Panc1 (cell line): ENCODE results near the gene RRP36. TPM values are rescaled to one million over a fixed set of nuclear protein-coding genes. Genes with fewer than 3 reads are reported as not detected.

ENCODE experiments used
- ATAC-seq: fragments of 200-7000 bp; cut with Tn5 transposase; 2 replicates; pipeline ENCODE4 v1.9.1; 2020; ENCODE audit warnings: mild to moderate bottlenecking, moderate library complexity
- BruUV-seq: library from RNA; stranded (reverse); fragments of 400-500 nt; replicated peaks from 2 replicates; lab custom pipeline; 2021; lab: Mats Ljungman, UMichigan
- CTCF ChIA-PET: fragments of 300-600 bp; sonication (Branson Sonifier 250); formaldehyde crosslinking; loops from one replicate; lab custom pipeline; 2022; ENCODE audit warnings: antibody characterized with exemption; lab: Charles Lee
- POLR2A ChIA-PET: fragments of 300-600 bp; sonication (Branson Sonifier 250); formaldehyde crosslinking; loops from one replicate; lab custom pipeline; 2022; ENCODE audit warnings: antibody characterized with exemption; lab: Charles Lee
- DNase-seq: peaks from one replicate; pipeline ENCODE4 v3.0.0-alpha.2; 2010; ENCODE audit warnings: low read depth, low spot score
- H3K27ac ChIP-seq: 2 replicates; pipeline ENCODE4 v1.5.1; 2011; ENCODE audit warnings: mild to moderate bottlenecking, low read length, inconsistent platforms
- H3K27me3 ChIP-seq: fragments of 200-500 bp; sonication (Bioruptor generic); 2 replicates; pipeline ENCODE4 v1.6.0; 2014; ENCODE audit warnings: low read length, inconsistent platforms; ENCODE audit not compliant: control insufficient read depth, insufficient read depth
- H3K36me3 ChIP-seq: fragments of 200-500 bp; sonication (Bioruptor generic); 2 replicates; pipeline ENCODE4 v1.5.1; 2014; ENCODE audit warnings: inconsistent platforms, mild to moderate bottlenecking, low read length, moderate library complexity; ENCODE audit not compliant: control insufficient read depth, insufficient read depth
- H3K4me1 ChIP-seq: 2 replicates; pipeline ENCODE4 v1.5.1; 2011; ENCODE audit warnings: inconsistent platforms, mild to moderate bottlenecking, low read length, moderate library complexity; ENCODE audit not compliant: control insufficient read depth, insufficient read depth
- H3K4me3 ChIP-seq, 2 experiments: 2 replicates each; pipeline ENCODE4 v1.5.1; 2011 to 2012; ENCODE audit warnings: low read depth in 2 of 2, low read length in 2 of 2, mild to moderate bottlenecking in 2 of 2, inconsistent platforms in 1 of 2, moderate library complexity in 1 of 2
- H3K9me3 ChIP-seq: fragments of 200-500 bp; sonication (Bioruptor generic); 2 replicates; pipeline ENCODE4 v1.5.1; 2014; ENCODE audit warnings: low read depth, mild to moderate bottlenecking, inconsistent platforms, low read length, moderate library complexity; ENCODE audit not compliant: control insufficient read depth, insufficient read depth
- POLR2AphosphoS5 ChIP-seq: IDR thresholded peaks from 2 replicates; pipeline ENCODE4 v1.6.1; 2012; ENCODE audit warnings: mild to moderate bottlenecking, low read depth, low read length, moderate library complexity
- SIN3A ChIP-seq: IDR thresholded peaks from 2 replicates; pipeline ENCODE4 v1.6.1; 2012; ENCODE audit warnings: low read depth, mild to moderate bottlenecking, low read length, moderate library complexity, borderline replicate concordance; ENCODE audit not compliant: insufficient read depth
- TCF7L2 ChIP-seq: IDR thresholded peaks from 2 replicates; pipeline ENCODE4 v1.6.1; 2011; ENCODE audit warnings: mild to moderate bottlenecking, low read depth, low read length, inconsistent platforms
- in situ Hi-C: cut with HindIII; loops from 2 replicates; pipeline ENCODE4 v1.10.0; 2016; ENCODE audit warnings: low sequenced_read_pairs, low pct_unique_long_range_greater_than_20kb
- intact Hi-C: fragments of 100-400 bp; cut with micrococcal nuclease; formaldehyde crosslinking; loops from one replicate; pipeline ENCODE4 v1.10.0; 2022; ENCODE audit not compliant: unreplicated experiment
- total RNA-seq: library from RNA; stranded (reverse); gene quantifications from one replicate; pipeline ENCODE4 v1.2.1, GENCODE V29; 2021; ENCODE audit not compliant: unreplicated experiment
- TF ChIP-seq, protein P1 (sequence below), 2 experiments: IDR thresholded peaks; 2 replicates each; pipeline ENCODE4 v1.6.1; 2011 to 2012; ENCODE audit warnings: low read depth in 2 of 2, control low read depth in 1 of 2, low read length in 1 of 2, mild to moderate bottlenecking in 1 of 2, moderate library complexity in 1 of 2; ENCODE audit not compliant: insufficient read depth in 1 of 2
- TF ChIP-seq, protein P2 (sequence below): fragments of 450-650 bp; IDR thresholded peaks from 2 replicates; pipeline ENCODE4 v1.5.1; 2017; ENCODE audit warnings: mild to moderate bottlenecking

RRP36 gene
- total RNA-seq, 1 experiment from 2014 or later = 106 TPM

- peaks cover 3% of the 10 kb centered on the region for H3K36me3 ChIP-seq
- no peak for DNase-seq
- TF ChIP-seq SIN3A (no peak), POLR2AphosphoS5 (no peak), TCF7L2 (no peak)
- TF ChIP-seq, protein P1, sequence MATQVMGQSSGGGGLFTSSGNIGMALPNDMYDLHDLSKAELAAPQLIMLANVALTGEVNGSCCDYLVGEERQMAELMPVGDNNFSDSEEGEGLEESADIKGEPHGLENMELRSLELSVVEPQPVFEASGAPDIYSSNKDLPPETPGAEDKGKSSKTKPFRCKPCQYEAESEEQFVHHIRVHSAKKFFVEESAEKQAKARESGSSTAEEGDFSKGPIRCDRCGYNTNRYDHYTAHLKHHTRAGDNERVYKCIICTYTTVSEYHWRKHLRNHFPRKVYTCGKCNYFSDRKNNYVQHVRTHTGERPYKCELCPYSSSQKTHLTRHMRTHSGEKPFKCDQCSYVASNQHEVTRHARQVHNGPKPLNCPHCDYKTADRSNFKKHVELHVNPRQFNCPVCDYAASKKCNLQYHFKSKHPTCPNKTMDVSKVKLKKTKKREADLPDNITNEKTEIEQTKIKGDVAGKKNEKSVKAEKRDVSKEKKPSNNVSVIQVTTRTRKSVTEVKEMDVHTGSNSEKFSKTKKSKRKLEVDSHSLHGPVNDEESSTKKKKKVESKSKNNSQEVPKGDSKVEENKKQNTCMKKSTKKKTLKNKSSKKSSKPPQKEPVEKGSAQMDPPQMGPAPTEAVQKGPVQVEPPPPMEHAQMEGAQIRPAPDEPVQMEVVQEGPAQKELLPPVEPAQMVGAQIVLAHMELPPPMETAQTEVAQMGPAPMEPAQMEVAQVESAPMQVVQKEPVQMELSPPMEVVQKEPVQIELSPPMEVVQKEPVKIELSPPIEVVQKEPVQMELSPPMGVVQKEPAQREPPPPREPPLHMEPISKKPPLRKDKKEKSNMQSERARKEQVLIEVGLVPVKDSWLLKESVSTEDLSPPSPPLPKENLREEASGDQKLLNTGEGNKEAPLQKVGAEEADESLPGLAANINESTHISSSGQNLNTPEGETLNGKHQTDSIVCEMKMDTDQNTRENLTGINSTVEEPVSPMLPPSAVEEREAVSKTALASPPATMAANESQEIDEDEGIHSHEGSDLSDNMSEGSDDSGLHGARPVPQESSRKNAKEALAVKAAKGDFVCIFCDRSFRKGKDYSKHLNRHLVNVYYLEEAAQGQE (IDR thresholded peaks at IDR 0.05; ENCODE audit: insufficient read depth in 1 of 2, low read depth in 2 of 2, low read length in 1 of 2) = no peak
- TF ChIP-seq, protein P2, sequence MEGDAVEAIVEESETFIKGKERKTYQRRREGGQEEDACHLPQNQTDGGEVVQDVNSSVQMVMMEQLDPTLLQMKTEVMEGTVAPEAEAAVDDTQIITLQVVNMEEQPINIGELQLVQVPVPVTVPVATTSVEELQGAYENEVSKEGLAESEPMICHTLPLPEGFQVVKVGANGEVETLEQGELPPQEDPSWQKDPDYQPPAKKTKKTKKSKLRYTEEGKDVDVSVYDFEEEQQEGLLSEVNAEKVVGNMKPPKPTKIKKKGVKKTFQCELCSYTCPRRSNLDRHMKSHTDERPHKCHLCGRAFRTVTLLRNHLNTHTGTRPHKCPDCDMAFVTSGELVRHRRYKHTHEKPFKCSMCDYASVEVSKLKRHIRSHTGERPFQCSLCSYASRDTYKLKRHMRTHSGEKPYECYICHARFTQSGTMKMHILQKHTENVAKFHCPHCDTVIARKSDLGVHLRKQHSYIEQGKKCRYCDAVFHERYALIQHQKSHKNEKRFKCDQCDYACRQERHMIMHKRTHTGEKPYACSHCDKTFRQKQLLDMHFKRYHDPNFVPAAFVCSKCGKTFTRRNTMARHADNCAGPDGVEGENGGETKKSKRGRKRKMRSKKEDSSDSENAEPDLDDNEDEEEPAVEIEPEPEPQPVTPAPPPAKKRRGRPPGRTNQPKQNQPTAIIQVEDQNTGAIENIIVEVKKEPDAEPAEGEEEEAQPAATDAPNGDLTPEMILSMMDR = no peak
- no peak for ATAC-seq
- BruUV-seq = no TSS peak
- H3K9me3 ChIP-seq = no peaks in the 10 kb centered on the region
- intact Hi-C loops = no loop called here
- in situ Hi-C loops = no loop called here
- H3K27me3 ChIP-seq = no peaks in the 10 kb centered on the region
- no peak overlapping the region for H3K4me3 ChIP-seq
- peaks cover 6% of the 10 kb centered on the region; the same call in 1 of the 2 replicates for H3K4me1 ChIP-seq
- no peak overlapping the region for H3K27ac ChIP-seq
- CTCF ChIA-PET = no interaction called here
- POLR2A ChIA-PET = interaction anchor here (0.6 to 1.1 kb wide), 3 partner anchors 10 to 25 kb away, joined by 3 to 19 read pairs (median 3); partner anchors contain the start of gene MEA1
Measured at GRCh38 chr6:42987533-42988451, 33.6 kb upstream of the RRP36 start.

DNA sequence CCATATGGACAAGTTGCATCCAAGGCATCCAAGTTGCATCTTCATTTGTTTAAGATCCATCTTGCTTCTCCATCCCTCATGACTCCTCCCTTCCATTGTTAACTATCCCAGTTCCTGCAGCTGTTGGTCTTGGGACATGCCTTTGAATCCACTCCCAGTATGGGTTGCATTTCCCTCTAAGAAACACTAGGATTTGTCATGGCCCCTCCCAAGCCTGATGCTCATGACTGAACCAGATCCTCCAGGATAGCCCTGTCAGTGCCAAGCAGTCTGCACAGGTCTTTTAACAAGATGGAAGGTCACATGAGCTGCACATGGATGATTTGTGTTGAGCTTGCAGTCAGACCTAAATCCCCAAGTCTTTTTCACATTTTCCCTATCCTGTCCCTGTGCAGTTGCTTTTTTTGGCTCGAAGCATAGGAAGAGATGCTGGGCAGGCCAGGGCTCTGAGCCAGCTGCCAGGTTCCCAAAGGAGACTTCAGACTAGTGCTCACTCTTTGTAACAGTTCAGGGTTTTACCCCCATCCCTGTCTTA is 32.9 kb upstream of the RRP36 start:
- CTCF ChIA-PET = no interaction called here
- no peak overlapping the region for H3K4me3 ChIP-seq
- H3K9me3 ChIP-seq = no peaks in the 10 kb centered on the region
- ATAC-seq (no peak), DNase-seq (no peak)
- H3K27me3 ChIP-seq = no peaks in the 10 kb centered on the region
- intact Hi-C loops (no loop called here), in situ Hi-C loops (no loop called here)
- no peak overlapping the region for H3K27ac ChIP-seq
- no peak for TF ChIP-seq POLR2AphosphoS5
- TF ChIP-seq, protein P2 = no peak
- no peak for TF ChIP-seq TCF7L2
- POLR2A ChIA-PET = interaction anchor here (1.1 kb wide), 1 partner anchor 25 kb away, joined by 3 read pairs; the partner anchor contains the start of gene MEA1
- no TSS peak for BruUV-seq
- H3K4me1 ChIP-seq = peaks cover 6% of the 10 kb centered on the region; the same call in 1 of the 2 replicates
- H3K36me3 ChIP-seq = peaks cover 3% of the 10 kb centered on the region
